ENCODE data around the gene SPIB. TPM values are rescaled to one million over a fixed set of nuclear protein-coding genes. Genes with fewer than 3 reads are reported as not detected.
A peak's percentile ranks its signal among the peaks of the same experiment; 100 is the strongest.

The SPIB gene
- total RNA-seq, 2 donors from 2014 or later: 0.33 TPM; not detected in 1

DNA sequence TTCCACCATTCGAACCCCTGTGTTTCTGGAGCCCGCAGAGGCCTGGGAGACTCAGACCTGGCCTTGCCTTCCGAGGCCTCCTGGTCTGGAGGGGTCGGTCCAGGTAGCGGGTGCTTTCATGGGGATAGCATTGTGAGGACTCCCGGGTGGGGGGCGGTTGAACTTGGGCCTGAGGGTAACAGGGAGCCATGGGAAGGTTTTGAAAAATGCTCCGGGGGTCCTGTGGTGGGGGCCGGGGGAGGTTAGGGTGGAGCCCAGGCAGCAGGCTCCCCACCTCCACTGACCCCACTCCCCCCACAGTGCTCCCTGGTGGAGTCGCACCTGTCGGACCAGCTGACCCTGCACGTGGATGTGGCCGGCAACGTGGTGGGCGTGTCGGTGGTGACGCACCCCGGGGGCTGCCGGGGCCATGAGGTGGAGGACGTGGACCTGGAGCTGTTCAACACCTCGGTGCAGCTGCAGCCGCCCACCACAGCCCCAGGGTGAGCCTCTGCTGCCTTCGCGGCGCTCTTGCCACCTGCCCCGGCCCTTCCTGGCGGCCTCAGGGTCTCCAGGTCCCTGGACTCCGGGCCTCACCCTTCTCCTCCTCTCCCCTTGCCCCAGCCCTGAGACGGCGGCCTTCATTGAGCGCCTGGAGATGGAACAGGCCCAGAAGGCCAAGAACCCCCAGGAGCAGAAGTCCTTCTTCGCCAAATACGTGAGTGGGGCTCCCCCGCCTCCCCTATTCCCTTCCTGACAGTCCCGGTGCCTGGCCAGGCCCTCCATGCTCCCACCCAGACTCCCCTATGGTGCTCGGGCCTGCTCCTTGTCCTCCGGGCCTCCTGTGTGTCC is 61.8 kb downstream of the SPIB start:
- DNase-seq (ENCODE audit: low spot score): peak; percentile 79
- intact Hi-C loops (cut with DNase I): no loop called here

Other genes starting within 250 kb of the SPIB start
- gene MYH14, start 215.3 kb upstream of the SPIB start, total RNA-seq: under 1 TPM; 0.60 to 0.62 TPM
- gene KCNC3, start 89.6 kb upstream of the SPIB start, total RNA-seq: under 1 TPM; 0.83 to 0.90 TPM
- under 1 TPM; 0.33 to 0.37 TPM for gene NAPSA, start 53.3 kb upstream of the SPIB start, total RNA-seq
- gene NR1H2, start 42.5 kb upstream of the SPIB start, total RNA-seq: 10 to 100 TPM; 65.0 to 82.3 TPM
- 10 to 100 TPM; 10.4 to 12.3 TPM for gene POLD1, start 34.6 kb upstream of the SPIB start, total RNA-seq
- under 1 TPM in 1 of 2 donors, not detected in 1; 0.05 TPM for gene MYBPC2, start 14.0 kb downstream of the SPIB start, total RNA-seq
- 10 to 100 TPM; 60.2 to 87.6 TPM for gene EMC10, start 57.6 kb downstream of the SPIB start, total RNA-seq
- gene GARIN5A, start 57.9 kb downstream of the SPIB start, total RNA-seq: not detected
- gene JOSD2, start 92.3 kb downstream of the SPIB start, total RNA-seq: 10 to 100 TPM; 27.5 to 31.7 TPM
- not detected for gene ASPDH, start 95.0 kb downstream of the SPIB start, total RNA-seq
- 10 to 100 TPM; 10.3 to 14.2 TPM for gene LRRC4B, start 149.5 kb downstream of the SPIB start, total RNA-seq
- under 1 TPM in 1 of 2 donors, not detected in 1; 0.74 TPM for gene SYT3, start 220.9 kb downstream of the SPIB start, total RNA-seq
- under 1 TPM in 1 of 2 donors, not detected in 1; 0.57 TPM for gene C19orf81, start 230.5 kb downstream of the SPIB start, total RNA-seq

Data from posterior vena cava (tissue), 2 donors.